SK-N-SH (cell line): ENCODE measurements around the gene ARID1B. TPM values are rescaled to one million over a fixed set of nuclear protein-coding genes. Genes with fewer than 3 reads are reported as not detected.

ENCODE experiments used
- CTCF ChIA-PET: fragments of 300-600, 350-600 bp; formaldehyde crosslinking; extraction: SDS; loops from one replicate; lab custom pipeline; 2021; lab: Yijun Ruan, JAX
- POLR2A ChIA-PET: fragments of 350-600 bp; sonication (Branson Sonifier 250); formaldehyde crosslinking; extraction: SDS; loops from one replicate; lab custom pipeline; 2020; ENCODE audit warnings: antibody characterized with exemption, inconsistent platforms; lab: Yijun Ruan, JAX
- DNase-seq: peaks from one replicate; pipeline ENCODE4 v3.0.0; 2012
- H2AFZ ChIP-seq: fragments of 200-600 bp; sonication (generic); 2 replicates; pipeline ENCODE4 v1.8.1; 2016; ENCODE audit warnings: antibody characterized with exemption, mild to moderate bottlenecking, low read depth
- H3F3A ChIP-seq: fragments of 200-600 bp; sonication (generic); replicated peaks from 2 replicates; pipeline ENCODE3; 2016; ENCODE audit warnings: antibody characterized with exemption, mild to moderate bottlenecking; ENCODE audit not compliant: insufficient read depth
- H3K27ac ChIP-seq, 2 experiments: fragments of 200-500 bp in 1 of 2; fragments of 200-600 bp in 1 of 2; sonication (Bioruptor generic) in 1 of 2; sonication (generic), shearing (Covaris generic) in 1 of 2; 2 replicates each; pipeline versions ENCODE4 v1.5.1 to v1.6.1; 2014 to 2016; ENCODE audit warnings: low read depth in 2 of 2, inconsistent platforms in 1 of 2, low read length in 1 of 2, mild to moderate bottlenecking in 1 of 2, mixed read lengths in 1 of 2
- H3K27me3 ChIP-seq: fragments of 200-600 bp; sonication (generic), shearing (Covaris generic); 2 replicates; pipeline ENCODE4 v1.6.1; 2016; ENCODE audit warnings: mixed run types; ENCODE audit not compliant: insufficient read depth
- H3K36me3 ChIP-seq, 2 experiments: fragments of 200-500 bp in 1 of 2; fragments of 200-600 bp in 1 of 2; sonication (Bioruptor generic) in 1 of 2; sonication (generic) in 1 of 2; replicated peaks in 1 of 2; 2 replicates each; pipeline versions ENCODE3 to v1.5.1; 2014 to 2016; ENCODE audit warnings: low read length in 1 of 2, mild to moderate bottlenecking in 1 of 2; ENCODE audit not compliant: insufficient read depth in 2 of 2, control insufficient read depth in 1 of 2
- H3K4me1 ChIP-seq, 2 experiments: fragments of 200-500 bp in 1 of 2; fragments of 200-600 bp in 1 of 2; sonication (Bioruptor generic) in 1 of 2; sonication (generic), shearing (Covaris generic) in 1 of 2; 2 replicates each; pipeline versions ENCODE4 v1.5.1 to v1.6.1; 2014 to 2016; ENCODE audit warnings: low read depth in 1 of 2, low read length in 1 of 2, mixed run types in 1 of 2; ENCODE audit not compliant: insufficient read depth in 2 of 2, control insufficient read depth in 1 of 2
- H3K4me2 ChIP-seq: fragments of 200-600 bp; sonication (generic), shearing (Covaris generic); 2 replicates; pipeline ENCODE4 v1.6.1; 2017; ENCODE audit warnings: mixed run types
- H3K4me3 ChIP-seq, 2 experiments: fragments of 200-500 bp in 1 of 2; fragments of 200-600 bp in 1 of 2; sonication (Bioruptor generic) in 1 of 2; sonication (generic), shearing (Covaris generic) in 1 of 2; 2 replicates each; pipeline versions ENCODE4 v1.5.1 to v1.8.1; 2014 to 2016; ENCODE audit warnings: low read depth in 2 of 2, inconsistent platforms in 1 of 2, low read length in 1 of 2, mild to moderate bottlenecking in 1 of 2, mixed read lengths in 1 of 2, moderate library complexity in 1 of 2
- H3K79me2 ChIP-seq: fragments of 200-600 bp; sonication (generic); 2 replicates; pipeline ENCODE4 v1.8.1; 2017; ENCODE audit warnings: mild to moderate bottlenecking; ENCODE audit not compliant: insufficient read depth
- H3K9ac ChIP-seq: fragments of 200-600 bp; sonication (generic); 2 replicates; pipeline ENCODE4 v1.6.1; 2017; ENCODE audit warnings: mixed run types
- H3K9me2 ChIP-seq: fragments of 200-600 bp; sonication (generic); 2 replicates; pipeline ENCODE4 v1.6.1; 2017; ENCODE audit warnings: mixed run types
- H3K9me3 ChIP-seq: fragments of 200-600 bp; sonication (generic); 2 replicates; pipeline ENCODE4 v1.6.1; 2017; ENCODE audit warnings: mixed run types, mild to moderate bottlenecking, moderate library complexity
- H4K20me1 ChIP-seq: fragments of 200-600 bp; sonication (generic); 2 replicates; pipeline ENCODE4 v1.6.1; 2017; ENCODE audit warnings: mild to moderate bottlenecking, mixed run types; ENCODE audit not compliant: insufficient read depth
- CHD2 ChIP-seq: fragments of 150-350 bp; IDR thresholded peaks from 2 replicates; pipeline ENCODE4 v1.6.1; 2018; ENCODE audit warnings: low read length; ENCODE audit not compliant: partially characterized antibody
- ELF1 ChIP-seq: IDR thresholded peaks from 2 replicates; pipeline ENCODE4 v1.4.0; 2012
- FOSL2 ChIP-seq: IDR thresholded peaks from 2 replicates; pipeline ENCODE4 v1.4.0; 2012; ENCODE audit warnings: low read depth, mild to moderate bottlenecking, moderate library complexity, borderline replicate concordance
- FOXJ3 ChIP-seq: sonication (generic); formaldehyde crosslinking; IDR thresholded peaks from 2 replicates; pipeline ENCODE4 v1.5.1; 2020; ENCODE audit warnings: mild to moderate bottlenecking, missing genetic modification reagents
- JUND ChIP-seq: IDR thresholded peaks from 2 replicates; pipeline ENCODE4 v1.4.0; 2012
- MEF2A ChIP-seq: IDR thresholded peaks from 2 replicates; pipeline ENCODE4 v1.4.0; 2012; ENCODE audit warnings: low read depth, borderline replicate concordance
- MXI1 ChIP-seq: IDR thresholded peaks from 2 replicates; pipeline ENCODE4 v1.6.1; 2012; ENCODE audit warnings: mild to moderate bottlenecking, low read depth, low read length, improper control_type of control experiment
- NRF1 ChIP-seq: IDR thresholded peaks from 2 replicates; pipeline ENCODE4 v1.6.1; 2012; ENCODE audit warnings: low read depth, mild to moderate bottlenecking, low read length
- POLR2AphosphoS5 ChIP-seq: IDR thresholded peaks from 2 replicates; pipeline ENCODE4 v1.6.1; 2012; ENCODE audit warnings: low read depth, low read length
- RCOR1 ChIP-seq: fragments of 150-350 bp; IDR thresholded peaks from 2 replicates; pipeline ENCODE4 v1.6.1; 2017; ENCODE audit warnings: antibody characterized with exemption, low read length
- RFX5 ChIP-seq: IDR thresholded peaks from 2 replicates; pipeline ENCODE4 v1.6.1; 2012; ENCODE audit warnings: mild to moderate bottlenecking, improper control_type of control experiment, low read length
- TAF1 ChIP-seq: IDR thresholded peaks from 2 replicates; pipeline ENCODE4 v1.6.1; 2012; ENCODE audit warnings: low read depth, mild to moderate bottlenecking, low read length, moderate library complexity, borderline replicate concordance
- TCF12 ChIP-seq: IDR thresholded peaks from 2 replicates; pipeline ENCODE4 v1.4.0; 2012
- WGBS: methylation state at CpG from one replicate; pipeline ENCODE4 v1.1.6; 2017; ENCODE audit warnings: low lambda C conversion rate; 5-methylcytosine and 5-hydroxymethylcytosine counted together
- polyA plus RNA-seq, 3 experiments: library from polyadenylated mRNA; depleted of rRNA; stranded (reverse); fragments of >200 nt; gene quantifications; 2 replicates each; pipeline ENCODE4 v1.2.3, GENCODE V29; 2012
- TF ChIP-seq, protein P1 (sequence below): IDR thresholded peaks from 2 replicates; pipeline ENCODE4 v1.6.1; 2012; ENCODE audit warnings: mild to moderate bottlenecking, low read depth, low read length, moderate library complexity

The ARID1B gene
- polyA plus RNA-seq (2012; rRNA removed): 13.2 and 13.6 TPM in 2 replicates
- polyA plus RNA-seq (2012; cell fraction: cytosol; rRNA removed): 11.5 and 14.7 TPM in 2 replicates
- 24.0 and 33.9 TPM in 2 replicates for polyA plus RNA-seq (2012; cell fraction: nucleus; rRNA removed)

DNA sequence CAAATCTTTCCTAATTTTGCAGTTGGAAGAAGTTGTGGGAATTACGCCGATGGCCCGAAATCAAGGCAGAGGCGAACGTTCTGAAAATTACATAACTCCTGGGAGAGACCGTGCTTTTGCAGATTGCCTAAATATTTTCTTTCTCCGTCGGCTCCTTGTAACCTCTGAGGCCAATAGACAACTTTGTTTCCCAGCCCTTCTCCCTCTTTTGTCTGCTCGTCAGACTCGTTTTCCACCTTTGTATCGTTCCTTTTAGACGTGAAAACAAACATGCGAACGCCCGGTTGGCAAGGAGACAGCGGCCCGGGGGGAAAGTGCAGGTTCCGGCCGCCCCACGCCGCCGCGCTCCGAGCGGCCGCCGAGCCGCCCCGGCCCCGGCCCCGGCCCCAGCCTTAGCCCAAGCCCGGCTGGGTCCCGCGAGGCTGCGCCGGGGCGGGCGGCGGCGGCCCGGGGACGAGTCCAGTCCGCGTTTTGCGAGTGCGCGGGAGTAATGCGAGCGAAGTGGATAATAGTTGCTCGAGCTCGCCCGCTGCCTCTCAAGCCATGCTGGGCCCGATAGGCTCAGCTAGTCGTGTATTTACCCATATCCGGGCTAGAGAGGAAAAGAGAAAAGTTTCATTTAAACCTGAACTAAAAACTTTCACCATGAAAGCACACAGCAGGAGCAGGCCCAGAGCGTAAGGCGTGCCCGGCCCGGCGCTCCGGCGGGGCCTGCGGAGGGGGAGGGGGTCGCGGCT is at the start of gene ARID1B:
Gene ARID1B (plus strand): TSS at position 539 of the 737 bp plus-strand sequence. CDS start 303 bp downstream, outside the sequence.
- peak within 1 kb of the TSS; percentile 96 to 99 for H3K27ac ChIP-seq
- CTCF ChIA-PET: interaction anchor here (0.6 to 1.5 kb wide), 3 partner anchors 56 to 214 kb away, joined by 3 to 5 read pairs (median 5); no protein-coding TSS in a partner anchor
- TF ChIP-seq RCOR1 (no peak), RFX5 (peak; percentile 30; the same call in 1 of the 2 replicates), ELF1 (no peak), MXI1 (no peak; the same call in 1 of the 2 replicates), TAF1 (peak; percentile 57), FOXJ3 (CRISPR knock-in tag) (0 out of 2 replicates have a peak, but pooled peaks have one; percentile 23), NRF1 (0 out of 2 replicates have a peak, but pooled peaks have one; percentile 36), MEF2A (no peak), CHD2 (peak; percentile 89), JUND (0 out of 2 replicates have a peak, but pooled peaks have one; percentile 4), FOSL2 (no peak), TCF12 (no peak), POLR2AphosphoS5 (peak; percentile 66)
- TF ChIP-seq, protein P1, sequence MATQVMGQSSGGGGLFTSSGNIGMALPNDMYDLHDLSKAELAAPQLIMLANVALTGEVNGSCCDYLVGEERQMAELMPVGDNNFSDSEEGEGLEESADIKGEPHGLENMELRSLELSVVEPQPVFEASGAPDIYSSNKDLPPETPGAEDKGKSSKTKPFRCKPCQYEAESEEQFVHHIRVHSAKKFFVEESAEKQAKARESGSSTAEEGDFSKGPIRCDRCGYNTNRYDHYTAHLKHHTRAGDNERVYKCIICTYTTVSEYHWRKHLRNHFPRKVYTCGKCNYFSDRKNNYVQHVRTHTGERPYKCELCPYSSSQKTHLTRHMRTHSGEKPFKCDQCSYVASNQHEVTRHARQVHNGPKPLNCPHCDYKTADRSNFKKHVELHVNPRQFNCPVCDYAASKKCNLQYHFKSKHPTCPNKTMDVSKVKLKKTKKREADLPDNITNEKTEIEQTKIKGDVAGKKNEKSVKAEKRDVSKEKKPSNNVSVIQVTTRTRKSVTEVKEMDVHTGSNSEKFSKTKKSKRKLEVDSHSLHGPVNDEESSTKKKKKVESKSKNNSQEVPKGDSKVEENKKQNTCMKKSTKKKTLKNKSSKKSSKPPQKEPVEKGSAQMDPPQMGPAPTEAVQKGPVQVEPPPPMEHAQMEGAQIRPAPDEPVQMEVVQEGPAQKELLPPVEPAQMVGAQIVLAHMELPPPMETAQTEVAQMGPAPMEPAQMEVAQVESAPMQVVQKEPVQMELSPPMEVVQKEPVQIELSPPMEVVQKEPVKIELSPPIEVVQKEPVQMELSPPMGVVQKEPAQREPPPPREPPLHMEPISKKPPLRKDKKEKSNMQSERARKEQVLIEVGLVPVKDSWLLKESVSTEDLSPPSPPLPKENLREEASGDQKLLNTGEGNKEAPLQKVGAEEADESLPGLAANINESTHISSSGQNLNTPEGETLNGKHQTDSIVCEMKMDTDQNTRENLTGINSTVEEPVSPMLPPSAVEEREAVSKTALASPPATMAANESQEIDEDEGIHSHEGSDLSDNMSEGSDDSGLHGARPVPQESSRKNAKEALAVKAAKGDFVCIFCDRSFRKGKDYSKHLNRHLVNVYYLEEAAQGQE: peak; percentile 35; the same call in 1 of the 2 replicates
- H2AFZ ChIP-seq: peak within 1 kb of the TSS; percentile 96
- no peaks in the 10 kb centered on the region for H3K27me3 ChIP-seq
- H3F3A ChIP-seq: peaks cover 21% of the 10 kb centered on the region
- H3K79me2 ChIP-seq: peaks cover 54% of the 10 kb centered on the region
- H3K9me3 ChIP-seq: no peaks in the 10 kb centered on the region
- H3K4me3 ChIP-seq: peak within 1 kb of the TSS; percentile 66 to 75
- H3K36me3 ChIP-seq: no peaks in the 10 kb centered on the region
- POLR2A ChIA-PET: interaction anchor here (0.7 to 2.0 kb wide), 5 partner anchors 51 to 748 kb away, joined by 3 to 18 read pairs (median 5); no protein-coding TSS in a partner anchor
- H3K9me2 ChIP-seq: no peaks in the 10 kb centered on the region
- peak within 1 kb of the TSS; percentile 95 for H3K9ac ChIP-seq
- H3K4me2 ChIP-seq: peak within 1 kb of the TSS; percentile 84
- H3K4me1 ChIP-seq: peaks cover 11 to 12% of the 10 kb centered on the region in 2 experiments; a peak in 3 of 4 replicates
- peaks cover 19% of the 10 kb centered on the region for H4K20me1 ChIP-seq
- peak; percentile 92 for DNase-seq
- 2% methylated on average over 29 of the region's 65 CpGs for WGBS
